Breast epithelium (tissue), 3 donors: ENCODE measurements around the gene POTEF.

ENCODE experiments used
- POLR2A ChIP-seq: fragments of 450-650 bp; IDR thresholded peaks from one replicate; pipeline ENCODE4 v1.6.1; 2016; ENCODE audit warnings: antibody characterized with exemption, mild to moderate bottlenecking, moderate library complexity
- POLR2AphosphoS5 ChIP-seq, 3 donors: sonication (generic); formaldehyde crosslinking; IDR thresholded peaks; one replicate each; pipeline ENCODE4 v1.6.1; 2017; ENCODE audit warnings: antibody characterized with exemption in 3 of 3
- TF ChIP-seq, protein P1 (sequence below), 3 donors: fragments of 450-650 bp; IDR thresholded peaks; one replicate each; pipeline ENCODE4 v1.5.1; 2016 to 2017; ENCODE audit warnings: antibody characterized with exemption in 3 of 3, mild to moderate bottlenecking in 3 of 3, moderate library complexity in 3 of 3

DNA sequence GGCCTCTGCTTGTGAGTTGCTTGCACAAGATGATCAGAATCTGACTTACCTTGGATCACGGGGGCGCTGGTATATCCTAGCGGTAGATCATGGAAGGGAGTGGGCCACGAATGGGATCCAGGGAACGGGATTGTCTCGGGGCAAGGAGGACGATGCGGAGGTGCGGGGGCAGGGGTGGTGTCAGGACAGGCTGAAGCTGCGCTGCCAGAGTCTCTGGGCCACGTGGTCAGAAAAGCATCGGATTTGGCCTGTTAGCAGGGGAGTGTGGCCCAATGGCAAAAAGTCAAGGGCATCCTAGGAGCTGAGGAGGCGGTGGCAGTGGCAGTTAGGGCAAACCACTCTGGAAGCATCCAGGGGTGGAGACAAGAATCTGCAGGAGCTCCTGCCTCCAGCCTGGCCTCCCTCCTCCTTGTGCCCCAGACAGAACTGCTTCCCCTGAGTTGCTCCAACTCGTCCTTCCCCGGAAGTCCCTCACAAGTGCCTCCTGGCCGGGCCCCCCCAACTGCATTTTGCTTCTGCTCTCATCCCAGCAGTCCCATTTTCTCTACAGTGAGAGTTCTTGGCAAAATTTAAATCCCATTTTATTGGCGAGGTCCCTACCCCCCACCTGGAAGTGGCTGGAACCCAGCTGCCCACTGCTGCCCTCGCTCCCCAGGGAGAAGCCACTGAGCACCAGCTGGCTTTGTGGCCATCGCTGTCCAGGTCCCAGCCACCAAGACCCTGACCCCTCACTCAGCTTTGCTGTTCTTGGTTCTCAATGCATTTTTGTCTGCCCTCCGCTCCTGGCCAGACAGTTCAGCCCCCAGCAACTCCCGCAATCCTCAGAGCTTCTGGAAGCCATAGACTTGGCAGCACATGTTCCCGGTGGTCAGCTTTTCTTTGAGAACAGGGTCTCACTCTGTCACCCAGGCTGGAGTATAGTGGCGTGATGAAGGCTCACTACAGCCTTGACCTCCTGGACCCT is 21.4 kb upstream of the POTEF start:
- TF ChIP-seq, protein P1, sequence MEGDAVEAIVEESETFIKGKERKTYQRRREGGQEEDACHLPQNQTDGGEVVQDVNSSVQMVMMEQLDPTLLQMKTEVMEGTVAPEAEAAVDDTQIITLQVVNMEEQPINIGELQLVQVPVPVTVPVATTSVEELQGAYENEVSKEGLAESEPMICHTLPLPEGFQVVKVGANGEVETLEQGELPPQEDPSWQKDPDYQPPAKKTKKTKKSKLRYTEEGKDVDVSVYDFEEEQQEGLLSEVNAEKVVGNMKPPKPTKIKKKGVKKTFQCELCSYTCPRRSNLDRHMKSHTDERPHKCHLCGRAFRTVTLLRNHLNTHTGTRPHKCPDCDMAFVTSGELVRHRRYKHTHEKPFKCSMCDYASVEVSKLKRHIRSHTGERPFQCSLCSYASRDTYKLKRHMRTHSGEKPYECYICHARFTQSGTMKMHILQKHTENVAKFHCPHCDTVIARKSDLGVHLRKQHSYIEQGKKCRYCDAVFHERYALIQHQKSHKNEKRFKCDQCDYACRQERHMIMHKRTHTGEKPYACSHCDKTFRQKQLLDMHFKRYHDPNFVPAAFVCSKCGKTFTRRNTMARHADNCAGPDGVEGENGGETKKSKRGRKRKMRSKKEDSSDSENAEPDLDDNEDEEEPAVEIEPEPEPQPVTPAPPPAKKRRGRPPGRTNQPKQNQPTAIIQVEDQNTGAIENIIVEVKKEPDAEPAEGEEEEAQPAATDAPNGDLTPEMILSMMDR (IDR thresholded peaks at IDR 0.05): no peak
- TF ChIP-seq POLR2A (no peak), POLR2AphosphoS5 (IDR thresholded peaks at IDR 0.05) (no peak)
